SHP77 treated with DMSO at 0.1 percent for 48 hours (cell line): ENCODE results near the gene ARHGEF1.

ENCODE experiments used
- DNase-seq: peaks from one replicate; lab custom pipeline; 2025; lab: John Stamatoyannopoulos, UW

ARHGEF1 gene

GRCh38 chr19:41882568-41883462, at the start of gene ARHGEF1:
Gene ARHGEF1, plus strand, starts transcription at chr19:41883184. Its CDS starts 4,899 bp downstream, at chr19:41888083.
- no peak for DNase-seq

- no peak for DNase-seq
Measured at GRCh38 chr19:41837981-41838708, 44.8 kb upstream of the ARHGEF1 start.

- no peak for DNase-seq
Measured at GRCh38 chr19:41839211-41839610, 43.8 kb upstream of the ARHGEF1 start.

GRCh38 chr19:41843371-41843770, 39.6 kb upstream of the ARHGEF1 start:
- DNase-seq = no peak

- no peak for DNase-seq
Measured at GRCh38 chr19:41844601-41845000, 38.4 kb upstream of the ARHGEF1 start, which contains the start of gene LYPD4. Gene LYPD4, minus strand, starts transcription at chr19:41844683. Its CDS starts 5,398 bp downstream, at chr19:41839285.

GRCh38 chr19:41845001-41845050, 38.2 kb upstream of the ARHGEF1 start, which contains the start of gene DMRTC2:
Gene DMRTC2, plus strand, starts transcription at chr19:41845042. Its CDS starts 2,387 bp downstream, at chr19:41847429.
- no peak for DNase-seq

GRCh38 chr19:41845051-41845590, 37.9 kb upstream of the ARHGEF1 start:
- no peak for DNase-seq

GRCh38 chr19:41847351-41848105, 35.5 kb upstream of the ARHGEF1 start:
- no peak for DNase-seq

- no peak for DNase-seq
Measured at GRCh38 chr19:41848666-41849065, 34.3 kb upstream of the ARHGEF1 start.

GRCh38 chr19:41849067-41849466, 33.9 kb upstream of the ARHGEF1 start:
- DNase-seq = no peak

GRCh38 chr19:41850381-41850780, 32.6 kb upstream of the ARHGEF1 start:
- DNase-seq = no peak

- no peak for DNase-seq
Measured at GRCh38 chr19:41851456-41851855, 31.5 kb upstream of the ARHGEF1 start.

- no peak for DNase-seq
Measured at GRCh38 chr19:41853344-41853743, 29.6 kb upstream of the ARHGEF1 start.

- no peak for DNase-seq
Measured at GRCh38 chr19:41853768-41854167, 29.2 kb upstream of the ARHGEF1 start.

- no peak for DNase-seq
Measured at GRCh38 chr19:41859213-41859617, 23.8 kb upstream of the ARHGEF1 start.

- DNase-seq = peak; percentile 90
Measured at GRCh38 chr19:41859618-41860418, 23.2 kb upstream of the ARHGEF1 start, which contains the start of gene RPS19. Gene RPS19, plus strand, starts transcription at chr19:41860255. Its CDS starts 520 bp downstream, at chr19:41860775.

- DNase-seq = no peak
Measured at GRCh38 chr19:41860419-41861115, 22.4 kb upstream of the ARHGEF1 start.

- no peak for DNase-seq
Measured at GRCh38 chr19:41861116-41861768, 21.7 kb upstream of the ARHGEF1 start.

- no peak for DNase-seq
Measured at GRCh38 chr19:41861846-41862245, 21.1 kb upstream of the ARHGEF1 start.

- DNase-seq = no peak
Measured at GRCh38 chr19:41862445-41862986, 20.5 kb upstream of the ARHGEF1 start.
